HG02571 (cell line): Measurements from ENCODE around the gene KRT85.

Experiments
- ATAC-seq: cut with Tn5 transposase; IDR thresholded peaks from one replicate; pipeline ENCODE4 v1.9.1; 2021; ENCODE audit warnings: mild to moderate bottlenecking, moderate library complexity; ENCODE audit not compliant: unreplicated experiment

The KRT85 gene

GRCh38 chr12:52369211-52369610 lies 1.9 kb upstream of the KRT85 start:
- ATAC-seq = no peak

- no peak for ATAC-seq
Measured at GRCh38 chr12:52368508-52368907, 1.2 kb upstream of the KRT85 start.

GRCh38 chr12:52367876-52368275 lies 595 bp upstream of the KRT85 start:
- no peak for ATAC-seq

GRCh38 chr12:52364901-52365489 lies 2.3 kb downstream of the KRT85 start:
- ATAC-seq = no peak

GRCh38 chr12:52364061-52364460 lies 3.2 kb downstream of the KRT85 start:
- ATAC-seq = no peak

GRCh38 chr12:52363111-52363679 lies 4.1 kb downstream of the KRT85 start:
- ATAC-seq = no peak

GRCh38 chr12:52362118-52362726 lies 5.1 kb downstream of the KRT85 start:
- ATAC-seq = no peak

GRCh38 chr12:52361553-52361952 lies 5.7 kb downstream of the KRT85 start:
- no peak for ATAC-seq

GRCh38 chr12:52360663-52361271 lies 6.5 kb downstream of the KRT85 start:
- no peak for ATAC-seq

- no peak for ATAC-seq
Measured at GRCh38 chr12:52360106-52360662, 7.1 kb downstream of the KRT85 start.

- ATAC-seq = no peak
Measured at GRCh38 chr12:52359621-52360061, 7.6 kb downstream of the KRT85 start.

GRCh38 chr12:52358575-52359350 lies 8.5 kb downstream of the KRT85 start:
- peak; percentile 79 for ATAC-seq

- no peak for ATAC-seq
Measured at GRCh38 chr12:52356762-52357580, 10.3 kb downstream of the KRT85 start.

- no peak for ATAC-seq
Measured at GRCh38 chr12:52356031-52356761, 11.1 kb downstream of the KRT85 start.

- no peak for ATAC-seq
Measured at GRCh38 chr12:52355176-52355575, 12.1 kb downstream of the KRT85 start.

GRCh38 chr12:52354200-52354599 lies 13.1 kb downstream of the KRT85 start:
- no peak for ATAC-seq

- ATAC-seq = no peak
Measured at GRCh38 chr12:52353766-52354165, 13.5 kb downstream of the KRT85 start.

- ATAC-seq = no peak
Measured at GRCh38 chr12:52352951-52353350, 14.3 kb downstream of the KRT85 start.

- no peak for ATAC-seq
Measured at GRCh38 chr12:52351196-52352059, 15.9 kb downstream of the KRT85 start.
